Measurements from ENCODE around the gene GRM2.

GRM2 gene

DNA sequence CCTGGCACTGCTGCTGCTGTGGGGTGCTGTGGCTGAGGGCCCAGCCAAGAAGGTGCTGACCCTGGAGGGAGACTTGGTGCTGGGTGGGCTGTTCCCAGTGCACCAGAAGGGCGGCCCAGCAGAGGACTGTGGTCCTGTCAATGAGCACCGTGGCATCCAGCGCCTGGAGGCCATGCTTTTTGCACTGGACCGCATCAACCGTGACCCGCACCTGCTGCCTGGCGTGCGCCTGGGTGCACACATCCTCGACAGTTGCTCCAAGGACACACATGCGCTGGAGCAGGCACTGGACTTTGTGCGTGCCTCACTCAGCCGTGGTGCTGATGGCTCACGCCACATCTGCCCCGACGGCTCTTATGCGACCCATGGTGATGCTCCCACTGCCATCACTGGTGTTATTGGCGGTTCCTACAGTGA is 2.1 kb downstream of the GRM2 start:
- Histone ChIP-seq H3K27me3 (ENCODE audit: insufficient read depth, low read depth, severe bottlenecking) (no peaks in the 10 kb centered on the region), H3K27ac (no peak overlapping the region), H3K9me3 (ENCODE audit: severe bottlenecking) (no peaks in the 10 kb centered on the region), H3K4me3 (ENCODE audit: low read depth, low read length) (no peak overlapping the region), H3K36me3 (peaks cover 39% of the 10 kb centered on the region)
- TF ChIP-seq CTCF (IDR thresholded peaks at IDR 0.05; ENCODE audit: low read depth, low read length), result no peak
- DNase-seq, result no peak

DNA sequence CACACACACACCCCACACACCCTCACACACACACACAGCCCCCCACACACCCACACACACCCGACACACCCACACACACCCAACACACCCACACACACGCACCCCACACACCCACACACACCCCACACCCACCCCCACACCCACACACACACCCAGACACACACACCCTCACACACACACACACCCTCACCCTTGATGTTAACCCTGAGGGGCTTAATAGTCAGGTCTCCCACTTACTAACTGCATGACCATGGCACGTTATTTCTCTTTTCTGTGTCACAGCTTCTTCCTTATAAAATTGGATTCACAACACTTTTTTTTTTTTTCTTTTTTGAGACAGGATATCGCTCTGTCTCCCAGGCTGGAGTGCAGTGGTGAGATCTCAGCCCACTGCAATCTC is 2.8 kb downstream of the GRM2 start:
- peak overlapping the region; percentile 95 for H3K27ac ChIP-seq
- no peak for DNase-seq

GRCh38 chr3:51710631-51711351 is 3.9 kb downstream of the GRM2 start:
- Histone ChIP-seq H3K36me3 (peaks cover 46% of the 10 kb centered on the region), H3K27ac (peak overlapping the region; percentile 95), H3K4me3 (ENCODE audit: low read depth, low read length) (peak overlapping the region; percentile 10), H3K27me3 (ENCODE audit: insufficient read depth, low read depth, severe bottlenecking) (no peaks in the 10 kb centered on the region), H3K9me3 (ENCODE audit: severe bottlenecking) (no peaks in the 10 kb centered on the region)
- DNase-seq, result peak; percentile 88
- TF ChIP-seq CTCF (IDR thresholded peaks at IDR 0.05; ENCODE audit: low read depth, low read length), result peak; percentile 81

More for the DNA sequence above, 2.8 kb downstream of the GRM2 start:
- no peaks in the 10 kb centered on the region for H3K27me3 ChIP-seq (ENCODE audit: insufficient read depth, low read depth, severe bottlenecking)
- H3K36me3 ChIP-seq, result peaks cover 38% of the 10 kb centered on the region
- no peaks in the 10 kb centered on the region for H3K9me3 ChIP-seq (ENCODE audit: severe bottlenecking)
- H3K4me3 ChIP-seq (ENCODE audit: low read depth, low read length), result no peak overlapping the region
- no peak for TF ChIP-seq CTCF (IDR thresholded peaks at IDR 0.05; ENCODE audit: low read depth, low read length)

DNA sequence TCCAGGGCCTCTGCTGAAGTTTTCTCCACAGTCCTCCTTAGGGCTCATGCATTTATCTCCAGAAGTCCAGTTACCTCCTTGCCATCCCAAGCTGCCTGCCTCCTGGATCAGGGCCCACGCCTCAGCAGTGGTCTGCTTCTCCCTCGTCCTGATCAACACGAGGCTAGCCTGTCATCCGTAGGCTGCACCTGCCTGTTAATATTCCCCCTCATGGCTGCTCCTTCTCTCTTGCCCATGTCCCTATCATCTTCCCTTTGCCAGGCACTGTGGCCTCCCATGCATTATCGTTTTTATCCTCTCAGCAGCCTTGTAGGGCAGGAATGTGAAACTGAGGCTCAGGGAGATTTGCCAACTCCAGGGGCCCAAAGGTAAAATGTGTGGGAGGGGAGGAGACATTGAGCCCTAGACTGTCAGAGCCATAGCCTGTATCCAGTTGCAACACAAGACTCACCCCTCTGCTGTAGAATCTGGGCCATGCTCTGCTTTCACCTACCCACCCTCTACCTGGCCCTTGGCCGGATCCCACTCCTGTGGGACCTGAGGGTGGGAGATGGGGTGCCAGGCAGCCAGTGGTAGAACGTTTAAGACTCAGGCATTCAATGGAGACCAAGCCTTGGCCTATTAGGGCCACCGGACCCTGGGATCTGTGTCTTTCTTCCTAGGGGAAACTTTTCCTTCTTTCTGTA is 4.6 kb downstream of the GRM2 start:
- no peak overlapping the region for H3K4me3 ChIP-seq (ENCODE audit: low read depth, low read length)
- DNase-seq, result no peak

GRCh38 chr3:51712038-51712420 is 5.2 kb downstream of the GRM2 start:
- peak overlapping the region; percentile 95 for H3K27ac ChIP-seq
- H3K27me3 ChIP-seq (ENCODE audit: insufficient read depth, low read depth, severe bottlenecking), result no peaks in the 10 kb centered on the region
- peaks cover 58% of the 10 kb centered on the region for H3K36me3 ChIP-seq
- no peak for DNase-seq
- no peak overlapping the region for H3K4me3 ChIP-seq (ENCODE audit: low read depth, low read length)
- no peak for TF ChIP-seq CTCF (IDR thresholded peaks at IDR 0.05; ENCODE audit: low read depth, low read length)
- no peaks in the 10 kb centered on the region for H3K9me3 ChIP-seq (ENCODE audit: severe bottlenecking)

More for the DNA sequence above, 4.6 kb downstream of the GRM2 start:
- Histone ChIP-seq H3K9me3 (ENCODE audit: severe bottlenecking) (no peaks in the 10 kb centered on the region), H3K36me3 (peaks cover 53% of the 10 kb centered on the region), H3K27me3 (ENCODE audit: insufficient read depth, low read depth, severe bottlenecking) (no peaks in the 10 kb centered on the region), H3K27ac (peak overlapping the region; percentile 95)
- no peak for TF ChIP-seq CTCF (IDR thresholded peaks at IDR 0.05; ENCODE audit: low read depth, low read length)
